Activated CD4-positive, CD25-positive, alpha-beta regulatory T cell (primary cell): ENCODE results near the gene MARCHF4.
"Not testable (repeated sequence)": the region's sequence is repeated elsewhere in the genome, so short reads cannot be mapped to it uniquely, and the experiment has no call there.

ENCODE experiments used
- DNase-seq, 4 experiments: peaks; one replicate each; lab custom pipeline; 2025; lab: John Stamatoyannopoulos, UW

Gene MARCHF4

DNA sequence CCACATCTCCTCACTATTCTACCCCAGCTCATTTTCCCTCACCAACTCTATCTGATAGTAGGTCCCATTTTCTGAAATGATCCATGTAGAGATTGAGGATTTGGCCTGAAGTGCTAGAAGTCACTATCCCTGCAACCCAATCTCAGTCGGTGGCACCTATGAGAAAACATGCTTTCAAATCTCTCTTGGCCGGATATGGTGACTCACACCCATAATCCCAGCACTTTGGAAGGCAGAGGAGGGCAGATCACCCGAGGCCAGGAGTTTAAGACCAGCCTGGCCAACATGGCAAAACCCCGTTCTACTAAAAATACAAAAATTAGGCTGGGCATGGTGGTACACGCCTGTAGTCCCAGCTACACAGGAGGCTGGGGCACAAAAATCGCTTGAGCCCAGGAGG, 19.1 kb upstream of the MARCHF4 start:
- no peak for DNase-seq

DNA sequence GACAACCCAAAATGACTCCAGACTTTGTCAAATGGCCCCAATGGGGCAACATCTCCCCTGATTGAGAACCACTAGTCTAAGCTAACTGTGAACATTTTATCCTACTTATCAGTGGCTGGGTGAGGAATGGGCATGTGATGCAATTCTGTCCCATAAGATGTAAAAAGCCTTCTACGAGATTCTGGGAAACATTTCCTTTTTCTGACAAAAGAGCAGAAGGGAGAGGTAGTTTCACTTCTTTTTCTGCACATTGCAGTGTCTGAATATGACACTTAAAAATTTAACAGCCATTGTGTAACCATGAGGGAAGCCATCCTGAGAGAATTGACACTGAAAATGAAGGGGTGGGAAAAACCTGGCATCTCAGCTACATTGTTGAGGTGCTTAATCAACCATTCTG, 17.3 kb upstream of the MARCHF4 start:
- no peak for DNase-seq

GRCh38 chr2:216388046-216388884, 16.0 kb upstream of the MARCHF4 start:
- DNase-seq: peak in 1 of 4 experiments; percentile 2

DNA sequence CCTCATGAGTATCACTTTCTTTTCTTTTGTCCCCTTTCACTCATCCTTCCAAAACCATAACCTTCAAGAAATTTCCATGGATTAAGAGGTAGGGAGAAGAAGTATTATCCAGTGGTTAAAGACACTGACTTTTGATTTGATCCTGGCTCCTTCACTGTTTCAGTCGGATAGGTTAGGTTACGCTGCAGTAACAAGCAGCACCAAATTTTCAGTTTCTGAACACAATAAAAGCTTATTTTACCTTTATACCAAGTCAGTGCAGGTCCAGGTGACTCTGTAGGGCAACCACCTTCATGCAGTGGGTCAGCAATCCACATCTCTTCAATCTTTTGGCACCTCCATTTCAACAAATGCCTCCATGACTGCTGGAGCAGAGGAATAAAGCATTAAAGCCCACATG, 15.0 kb upstream of the MARCHF4 start:
- DNase-seq: no peak

DNA sequence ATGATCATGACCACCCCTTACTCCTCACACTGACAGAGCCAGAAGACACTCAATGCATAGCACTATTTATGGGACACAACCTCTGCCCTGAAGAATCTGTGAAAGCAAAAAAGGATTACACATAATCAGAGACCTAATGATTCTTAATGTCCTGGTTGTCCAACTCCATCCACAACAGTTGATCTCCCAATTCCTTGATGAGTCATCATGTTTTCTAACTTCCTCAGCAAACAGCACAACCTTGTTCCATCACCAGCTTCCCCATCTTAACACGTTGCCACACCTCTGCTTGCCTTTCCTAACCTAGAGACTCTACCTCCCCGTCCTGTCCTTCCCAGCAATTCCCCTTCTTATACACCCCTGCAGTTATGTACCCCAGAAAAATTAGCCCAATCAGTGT, 13.2 kb upstream of the MARCHF4 start:
- DNase-seq: no peak

DNA sequence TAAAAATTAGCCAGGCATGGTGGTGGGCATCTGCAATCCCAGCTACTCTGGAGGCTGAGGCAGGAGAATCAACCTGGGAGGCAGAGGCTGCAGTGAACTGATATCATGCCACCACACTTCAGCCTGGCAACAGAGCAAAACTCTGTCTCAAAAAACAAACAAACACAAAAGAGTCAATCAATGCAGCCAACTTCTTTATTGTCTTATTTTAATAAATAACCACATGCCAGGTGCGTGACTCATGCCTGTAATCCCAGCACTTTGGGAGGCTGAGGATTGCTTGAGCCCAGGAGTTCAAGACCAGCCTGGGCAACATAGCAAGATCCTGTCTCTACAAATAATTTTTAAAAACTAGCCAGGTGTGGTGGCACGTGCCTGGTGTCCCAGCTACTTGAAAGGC, 12.1 kb upstream of the MARCHF4 start:
- DNase-seq: not testable (repeated sequence)

GRCh38 chr2:216379977-216380376, 7.7 kb upstream of the MARCHF4 start:
- DNase-seq: no peak

- DNase-seq: no peak
Measured at GRCh38 chr2:216375286-216375685, 3.0 kb upstream of the MARCHF4 start.

- no peak for DNase-seq
Measured at GRCh38 chr2:216373896-216374295, 1.6 kb upstream of the MARCHF4 start.

GRCh38 chr2:216372761-216373291, 543 bp upstream of the MARCHF4 start:
- no peak for DNase-seq

- DNase-seq: no peak
Measured at GRCh38 chr2:216370961-216371712, 1.1 kb downstream of the MARCHF4 start.

DNA sequence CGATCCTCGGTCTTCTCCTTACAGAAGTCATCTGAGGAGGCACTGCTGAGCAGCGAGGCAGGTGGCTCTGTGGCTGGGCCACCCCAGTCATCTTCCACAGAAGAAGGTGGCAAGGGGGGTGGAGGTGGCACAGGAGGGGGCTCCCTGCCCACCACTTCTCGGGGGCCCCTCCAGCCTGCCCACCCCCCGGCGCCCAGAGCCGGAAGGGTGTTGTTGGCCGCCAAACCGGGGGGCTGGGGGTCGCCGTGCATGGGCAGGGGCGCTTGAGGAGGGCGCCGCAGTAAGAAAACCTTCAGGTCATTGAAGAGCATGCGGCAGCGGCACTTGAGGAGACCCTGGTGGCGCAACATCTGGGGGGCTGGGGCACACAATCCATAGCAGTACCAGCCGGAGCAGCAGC, 2.5 kb downstream of the MARCHF4 start:
- DNase-seq: no peak

DNA sequence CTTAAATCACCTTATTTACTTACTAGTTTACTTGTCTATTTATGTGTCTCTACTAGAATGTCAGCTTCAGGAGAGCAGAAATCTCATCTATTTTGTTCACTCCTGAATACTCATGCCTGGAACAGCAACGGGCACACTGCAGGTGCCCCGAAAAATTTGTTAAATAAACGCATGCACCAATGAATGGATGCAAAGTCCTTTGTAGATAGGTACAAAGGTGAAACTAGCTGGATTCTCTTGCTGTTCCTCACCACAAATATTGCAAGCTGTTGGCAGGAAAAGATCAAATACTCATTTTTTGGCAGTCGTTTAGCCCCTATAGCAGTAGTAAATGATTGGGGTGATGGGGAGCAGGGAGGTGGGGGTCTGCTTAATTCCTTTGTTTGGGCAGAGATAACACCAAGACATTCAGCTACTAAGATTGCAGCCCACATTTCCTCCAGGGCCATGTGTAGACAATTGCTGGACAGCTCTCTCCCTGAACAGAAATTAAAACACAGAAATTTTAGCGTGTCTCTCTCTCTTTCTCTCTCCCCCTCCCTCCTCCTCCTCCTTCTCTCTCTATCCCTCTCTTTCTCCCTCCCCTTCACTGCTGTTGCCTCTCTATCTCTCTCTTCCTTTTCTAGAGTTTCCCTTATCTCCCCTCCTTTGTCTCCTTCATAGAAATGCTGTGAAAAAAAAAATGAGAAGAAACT, 5.4 kb downstream of the MARCHF4 start:
- DNase-seq: no peak

- no peak for DNase-seq
Measured at GRCh38 chr2:216365518-216365917, 6.8 kb downstream of the MARCHF4 start.

DNA sequence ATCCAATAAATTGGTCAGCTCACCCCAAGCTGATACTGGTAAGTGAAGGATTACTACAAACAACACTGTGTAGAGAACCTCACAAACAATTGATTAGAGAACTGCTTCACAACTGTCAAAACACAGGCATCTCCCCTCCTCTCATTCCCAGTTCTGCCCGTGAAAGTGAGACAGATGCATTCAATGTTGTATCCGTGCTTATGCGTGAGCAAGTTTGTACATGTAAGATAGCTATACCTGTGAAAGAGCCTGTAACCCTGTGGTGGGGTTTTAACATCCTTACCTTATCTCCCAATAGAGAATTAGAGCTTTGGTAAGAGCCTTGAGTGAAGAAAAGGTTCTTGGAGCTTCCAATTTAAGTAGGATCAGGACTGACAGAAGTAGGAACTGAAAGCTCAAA, 9.1 kb downstream of the MARCHF4 start:
- DNase-seq: no peak

DNA sequence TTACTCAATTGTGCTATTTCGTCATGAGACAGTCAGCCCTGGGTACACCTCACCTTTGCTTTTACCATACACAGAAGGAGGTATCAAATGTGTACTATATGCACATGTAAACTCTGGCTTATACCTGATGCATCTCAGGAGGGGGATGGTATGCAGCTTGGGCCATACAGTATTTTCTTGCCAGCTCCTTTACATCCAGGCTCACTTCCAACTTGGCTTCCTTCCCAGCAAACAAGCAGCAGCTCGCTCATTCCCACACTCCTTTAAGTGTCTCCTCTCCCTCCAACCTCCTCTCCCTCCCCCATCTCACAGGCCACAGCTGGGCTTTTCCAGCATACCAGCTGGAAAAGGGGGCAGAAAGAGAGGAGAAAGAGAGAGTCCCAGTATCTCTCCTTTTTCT, 9.6 kb downstream of the MARCHF4 start:
- DNase-seq: no peak

- DNase-seq: no peak
Measured at GRCh38 chr2:216355711-216356110, 16.6 kb downstream of the MARCHF4 start.

DNA sequence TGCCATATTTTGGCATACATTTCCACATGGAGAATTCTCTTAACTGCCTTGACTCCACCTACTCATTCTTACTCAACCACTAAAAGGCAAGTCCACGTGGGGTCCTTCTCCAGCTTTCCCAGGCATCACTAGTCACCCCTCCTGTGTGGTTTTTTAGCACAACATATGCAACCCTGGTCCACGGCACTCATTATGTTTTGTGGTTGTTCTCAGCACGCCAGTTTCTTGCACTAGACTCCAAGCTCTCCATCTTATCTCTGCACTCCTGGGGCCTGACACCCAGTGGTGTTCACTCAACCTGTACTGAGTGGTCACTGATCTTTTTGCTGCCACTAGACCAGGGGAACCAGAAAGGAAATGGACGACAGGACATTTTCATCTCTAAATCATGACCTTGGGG, 18.0 kb downstream of the MARCHF4 start:
- no peak for DNase-seq

- DNase-seq: no peak
Measured at GRCh38 chr2:216352653-216353270, 19.5 kb downstream of the MARCHF4 start.

GRCh38 chr2:216351172-216351925, 20.9 kb downstream of the MARCHF4 start:
- no peak for DNase-seq

DNA sequence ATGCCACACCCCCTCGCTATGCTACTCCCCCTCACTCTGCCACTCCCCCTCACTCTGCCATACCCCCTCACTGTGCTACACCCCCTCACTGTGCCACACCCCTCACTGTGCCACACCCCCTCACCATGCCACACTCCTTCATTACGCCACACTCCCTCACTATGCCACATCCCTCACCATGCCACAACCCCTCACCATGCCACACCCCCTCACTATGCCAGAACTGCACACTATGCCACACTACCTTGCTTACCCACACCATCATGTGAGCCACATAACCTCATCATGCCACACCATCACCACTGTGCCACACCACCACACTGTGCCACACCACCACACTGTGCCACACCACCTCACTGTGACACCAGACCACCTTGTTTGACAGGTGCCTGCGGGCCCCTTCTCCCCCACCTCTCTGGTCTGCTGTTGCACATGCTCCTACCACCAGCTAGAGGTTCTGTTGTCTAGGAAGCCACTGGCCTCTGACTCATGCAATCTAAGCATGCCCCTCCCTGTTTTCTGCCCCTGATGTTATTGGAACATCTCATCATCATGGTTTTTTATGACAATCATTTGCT, 22.0 kb downstream of the MARCHF4 start:
- DNase-seq: no peak
